ENCODE measurements around the gene CT45A8.
"Not testable (repeated sequence)": the region's sequence is repeated elsewhere in the genome, so short reads cannot be mapped to it uniquely, and the experiment has no call there.

DNA sequence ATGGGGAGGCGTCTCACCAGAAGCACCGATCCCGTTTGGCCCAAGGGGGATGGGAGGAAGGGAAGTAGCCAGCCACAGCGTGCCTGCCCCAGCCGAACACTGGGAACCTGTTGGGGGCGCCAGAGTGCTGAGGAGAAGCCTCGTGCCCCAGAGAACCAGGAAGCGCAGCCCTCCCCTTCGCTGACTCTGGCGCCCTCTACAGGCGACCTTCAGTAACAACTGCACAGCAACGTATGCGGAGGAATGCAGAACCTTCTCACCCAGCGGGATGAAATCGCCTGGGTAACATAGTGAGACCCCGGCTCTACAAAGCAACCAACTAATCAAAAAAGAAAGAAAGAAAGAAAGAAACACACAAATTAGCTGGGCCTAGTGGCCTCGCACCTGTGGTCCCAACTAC is 17.2 kb downstream of the CT45A8 start, which contains the start of gene CT45A7:
- TF ChIP-seq, protein P1, sequence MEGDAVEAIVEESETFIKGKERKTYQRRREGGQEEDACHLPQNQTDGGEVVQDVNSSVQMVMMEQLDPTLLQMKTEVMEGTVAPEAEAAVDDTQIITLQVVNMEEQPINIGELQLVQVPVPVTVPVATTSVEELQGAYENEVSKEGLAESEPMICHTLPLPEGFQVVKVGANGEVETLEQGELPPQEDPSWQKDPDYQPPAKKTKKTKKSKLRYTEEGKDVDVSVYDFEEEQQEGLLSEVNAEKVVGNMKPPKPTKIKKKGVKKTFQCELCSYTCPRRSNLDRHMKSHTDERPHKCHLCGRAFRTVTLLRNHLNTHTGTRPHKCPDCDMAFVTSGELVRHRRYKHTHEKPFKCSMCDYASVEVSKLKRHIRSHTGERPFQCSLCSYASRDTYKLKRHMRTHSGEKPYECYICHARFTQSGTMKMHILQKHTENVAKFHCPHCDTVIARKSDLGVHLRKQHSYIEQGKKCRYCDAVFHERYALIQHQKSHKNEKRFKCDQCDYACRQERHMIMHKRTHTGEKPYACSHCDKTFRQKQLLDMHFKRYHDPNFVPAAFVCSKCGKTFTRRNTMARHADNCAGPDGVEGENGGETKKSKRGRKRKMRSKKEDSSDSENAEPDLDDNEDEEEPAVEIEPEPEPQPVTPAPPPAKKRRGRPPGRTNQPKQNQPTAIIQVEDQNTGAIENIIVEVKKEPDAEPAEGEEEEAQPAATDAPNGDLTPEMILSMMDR (IDR thresholded peaks at IDR 0.05; ENCODE audit: low read depth, low read length) = not testable (repeated sequence)
- TF ChIP-seq EZH2phosphoT487 (IDR thresholded peaks at IDR 0.05; ENCODE audit: low read depth) = not testable (repeated sequence)

All from OCI-LY3 (cell line).